COLO668 (cell line): Measurements from ENCODE around the gene USP6NL.
"Not testable (repeated sequence)": the region's sequence is repeated elsewhere in the genome, so short reads cannot be mapped to it uniquely, and the experiment has no call there.

Experiments
- DNase-seq: peaks from one replicate; lab custom pipeline; 2025; ENCODE audit not compliant: unreplicated experiment; lab: John Stamatoyannopoulos, UW

The USP6NL gene

DNA sequence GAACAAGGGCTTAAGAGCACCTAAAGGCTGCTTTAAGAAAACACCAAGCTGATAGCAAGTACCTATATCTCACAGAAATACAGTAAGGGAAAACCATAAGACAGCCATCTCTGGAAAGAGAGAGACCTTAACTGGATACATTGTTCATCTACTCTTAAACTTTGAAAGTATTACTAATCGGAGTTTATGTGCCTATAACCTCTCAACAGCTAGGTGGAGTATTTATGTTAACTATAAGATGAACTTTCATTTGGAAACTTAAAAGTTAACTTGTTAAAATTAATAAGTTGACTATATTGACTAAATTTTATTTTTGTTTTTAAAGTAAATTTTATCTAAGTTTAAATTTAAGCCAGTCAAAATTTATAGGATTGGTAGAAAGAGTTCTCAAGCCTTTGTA, 90.6 kb downstream of the USP6NL start:
- no peak for DNase-seq

DNA sequence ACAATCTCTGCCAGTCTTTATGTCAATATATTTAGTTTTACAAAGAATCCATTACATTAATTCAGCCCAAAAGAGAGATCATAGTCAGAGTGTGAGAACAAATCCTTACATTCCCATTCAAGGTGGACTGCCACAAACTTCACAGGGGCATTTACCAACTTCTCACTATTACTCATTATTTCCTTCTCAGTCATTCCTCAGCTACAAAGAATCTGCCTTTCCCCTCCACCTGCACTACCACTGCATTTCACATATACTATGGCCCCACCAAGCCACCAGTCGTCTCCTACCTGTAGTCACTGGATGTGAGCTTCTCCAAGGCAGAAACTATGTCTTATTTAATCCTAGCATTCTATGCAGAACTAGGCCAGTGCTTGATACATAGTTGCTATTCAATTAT, 94.3 kb downstream of the USP6NL start:
- no peak for DNase-seq

- no peak for DNase-seq
Measured at GRCh38 chr10:11516431-11516746, 95.1 kb downstream of the USP6NL start.

DNA sequence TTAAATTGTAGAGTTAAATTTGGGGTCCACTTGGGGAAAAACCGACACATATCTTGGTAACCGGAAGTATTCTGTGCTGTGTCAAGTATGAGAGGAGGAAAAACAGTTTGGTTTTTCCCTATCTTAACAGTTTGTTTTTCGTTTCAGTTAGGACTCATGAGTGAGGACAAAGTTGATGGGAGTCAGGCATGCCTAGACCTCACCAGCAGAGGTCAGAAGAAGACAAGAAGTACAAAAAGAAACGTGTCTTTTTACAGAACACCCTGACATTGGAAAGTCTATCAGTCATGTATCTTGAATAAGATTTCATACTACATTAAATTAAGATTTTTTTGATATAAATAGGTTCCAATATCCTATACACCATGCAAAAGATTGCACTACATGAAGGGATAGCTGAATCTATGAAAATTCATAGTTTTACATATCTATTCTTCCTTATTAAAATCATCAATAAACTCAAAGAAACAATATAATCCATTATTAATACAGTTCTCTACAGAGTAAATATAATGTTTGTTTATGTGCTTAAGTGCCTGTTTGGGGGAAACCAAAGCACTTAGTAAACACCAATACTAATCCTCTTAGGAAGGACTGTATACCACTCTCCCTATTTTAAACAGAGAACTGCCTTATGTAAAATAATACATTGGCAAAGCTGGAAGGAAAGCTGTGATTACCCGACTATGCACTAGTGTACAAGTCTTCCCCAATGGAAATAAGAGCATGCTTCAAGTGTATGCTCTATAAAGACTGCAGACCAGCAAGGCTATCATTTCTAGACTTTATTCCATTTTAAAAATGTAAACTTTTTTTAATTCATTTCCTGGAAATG, 95.6 kb downstream of the USP6NL start:
- DNase-seq = peak; percentile 7

- DNase-seq = no peak
Measured at GRCh38 chr10:11513727-11514126, 97.7 kb downstream of the USP6NL start.

GRCh38 chr10:11512596-11512995, 98.9 kb downstream of the USP6NL start:
- no peak for DNase-seq

GRCh38 chr10:11511321-11511720, 100.1 kb downstream of the USP6NL start:
- DNase-seq = no peak

DNA sequence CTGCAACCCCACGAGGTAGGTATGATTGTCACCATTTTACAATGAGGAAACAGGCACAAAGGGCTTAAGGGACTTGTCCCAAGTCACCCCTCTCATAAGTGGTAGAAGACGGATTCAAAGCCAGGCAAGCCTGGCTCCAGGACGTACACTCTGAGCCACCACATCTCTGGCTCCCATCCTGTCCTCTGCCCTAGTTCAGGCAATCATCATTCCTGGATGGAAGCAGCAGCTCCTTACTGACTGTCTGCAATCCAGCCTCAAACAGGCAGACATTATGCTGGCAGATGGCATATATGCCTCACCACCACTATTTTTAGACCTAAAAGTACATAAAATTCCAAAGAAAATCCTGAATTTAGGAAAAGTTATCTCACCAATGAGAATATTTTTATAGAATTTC, 100.7 kb downstream of the USP6NL start:
- no peak for DNase-seq

GRCh38 chr10:11510281-11510680, 101.2 kb downstream of the USP6NL start:
- DNase-seq = no peak

DNA sequence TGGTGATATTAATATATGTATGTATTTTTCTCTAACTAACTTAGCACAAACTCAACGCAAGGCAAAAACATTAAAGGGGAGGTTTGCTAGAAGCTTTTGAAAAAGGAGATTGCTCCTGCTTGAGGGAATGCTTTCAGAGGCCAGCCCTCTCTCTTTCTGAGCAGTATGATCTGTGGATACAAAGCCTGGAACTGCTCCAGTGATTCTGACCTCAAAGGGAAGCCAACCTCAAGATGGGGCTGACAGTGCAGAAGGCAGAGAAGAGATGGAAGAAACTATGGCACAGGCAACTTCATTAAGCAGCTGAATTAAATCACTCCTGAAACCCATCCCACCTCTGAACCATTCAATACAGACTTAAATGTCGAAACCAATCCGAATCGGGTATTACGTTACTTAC, 102.4 kb downstream of the USP6NL start:
- no peak for DNase-seq

GRCh38 chr10:11506247-11506789, 105.1 kb downstream of the USP6NL start:
- DNase-seq = no peak

- no peak for DNase-seq
Measured at GRCh38 chr10:11505639-11506038, 105.8 kb downstream of the USP6NL start.

GRCh38 chr10:11504566-11505285, 106.7 kb downstream of the USP6NL start:
- no peak for DNase-seq

GRCh38 chr10:11501600-11501999, 109.8 kb downstream of the USP6NL start:
- no peak for DNase-seq

GRCh38 chr10:11499425-11500071, 111.9 kb downstream of the USP6NL start:
- DNase-seq = no peak

DNA sequence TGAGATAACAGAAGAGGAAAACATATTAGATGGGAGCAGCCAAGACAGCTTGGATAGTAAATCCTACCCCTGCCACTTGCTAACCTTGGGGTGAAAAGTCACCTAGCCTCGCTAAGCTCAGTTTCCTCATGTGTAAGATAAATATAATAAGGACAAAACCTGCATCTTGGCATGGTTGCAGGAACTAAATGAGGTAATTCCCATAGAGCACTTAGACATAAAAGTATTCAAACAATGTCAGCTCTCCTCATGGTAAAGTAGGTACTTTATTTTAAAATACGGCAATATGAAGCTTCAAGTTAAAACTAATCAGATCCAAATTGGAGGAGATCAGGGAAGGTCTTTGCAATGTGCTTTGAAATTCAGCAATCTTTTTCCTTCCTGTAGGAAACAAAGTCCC, 113.1 kb downstream of the USP6NL start:
- no peak for DNase-seq

DNA sequence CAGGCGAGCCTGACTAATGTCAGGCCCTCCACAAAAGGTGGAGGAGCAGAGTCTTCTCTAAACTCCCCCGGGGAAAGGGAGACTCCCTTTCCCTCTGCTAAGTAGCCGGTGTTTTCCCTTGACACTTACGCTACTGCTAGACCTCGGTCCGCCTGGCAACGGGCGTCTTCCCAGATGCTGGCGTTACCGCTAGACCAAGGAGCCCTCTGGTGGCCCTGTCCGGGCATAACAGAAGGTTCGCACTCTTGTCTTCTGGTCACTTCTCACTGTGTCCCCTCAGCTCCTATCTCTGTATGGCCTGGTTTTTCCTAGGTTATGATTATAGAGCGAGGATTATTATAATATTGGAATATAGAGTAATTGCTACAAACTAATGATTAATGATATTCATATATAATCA, 116.5 kb downstream of the USP6NL start:
- not testable (repeated sequence) for DNase-seq

- no peak for DNase-seq
Measured at GRCh38 chr10:11493646-11494045, 117.8 kb downstream of the USP6NL start.

DNA sequence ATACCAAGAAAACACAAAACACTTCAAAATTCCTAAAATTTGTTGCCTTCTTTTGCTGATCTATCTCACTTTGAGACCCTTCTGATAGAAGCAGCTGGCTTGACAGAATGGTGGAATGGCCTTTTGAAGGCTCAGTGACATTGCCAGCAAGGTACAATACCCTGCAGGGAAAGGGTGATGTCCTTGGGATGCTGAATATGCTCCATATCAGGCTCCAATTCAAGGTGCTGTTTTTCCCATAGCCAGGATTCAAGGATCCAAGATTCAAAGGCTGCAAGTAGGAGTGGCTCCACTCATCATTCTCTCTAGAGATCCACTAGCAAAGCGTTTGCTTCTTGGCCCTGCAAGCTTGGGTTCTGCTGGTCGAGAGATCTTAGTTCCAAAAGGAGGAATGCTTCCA, 120.4 kb downstream of the USP6NL start:
- no peak for DNase-seq

- DNase-seq = no peak
Measured at GRCh38 chr10:11489591-11489990, 121.9 kb downstream of the USP6NL start.

GRCh38 chr10:11488126-11488525, 123.3 kb downstream of the USP6NL start:
- DNase-seq = no peak
